Esophagus muscularis mucosa (tissue), 4 donors: Measurements from ENCODE around the gene PAK5. TPM values are rescaled to one million over a fixed set of nuclear protein-coding genes. Genes with fewer than 3 reads are reported as not detected.

Source experiments
- DNase-seq: peaks from one replicate; pipeline ENCODE4 v3.0.0-alpha.2; 2017; ENCODE audit errors: extremely low spot score
- H3K27ac ChIP-seq, 4 donors: fragments of 200-600 bp; sonication (generic); replicated peaks in 1 of 4; 1 replicate in 3 of 4; 2 replicates in 1 of 4; pipeline ENCODE4 v1.5.1; 2016 to 2019; ENCODE audit warnings: mild to moderate bottlenecking in 1 of 4
- H3K27me3 ChIP-seq, 4 donors: fragments of 200-600 bp; sonication (generic); one replicate each; pipeline versions ENCODE4 v1.5.1 to v1.6.0; 2016 to 2019
- H3K36me3 ChIP-seq, 4 donors: fragments of 200-600 bp; sonication (generic); one replicate each; pipeline ENCODE4 v1.5.1; 2016 to 2019
- H3K4me1 ChIP-seq, 4 donors: fragments of 200-600 bp; sonication (generic); one replicate each; pipeline ENCODE4 v1.5.1; 2016 to 2019
- H3K4me3 ChIP-seq, 4 donors: fragments of 200-600 bp; sonication (generic); 1 replicate in 2 of 4; 2 replicates in 2 of 4; pipeline ENCODE4 v1.5.1; 2016 to 2019; ENCODE audit warnings: mild to moderate bottlenecking in 4 of 4, moderate library complexity in 1 of 4
- H3K9me3 ChIP-seq, 4 donors: fragments of 200-600 bp; sonication (generic); 1 replicate in 3 of 4; 2 replicates in 1 of 4; pipeline ENCODE4 v1.5.1; 2016 to 2019
- CTCF ChIP-seq, 3 experiments: fragments of 200-600 bp in 2 of 3; fragments of 450-650 bp in 1 of 3; sonication (generic) in 2 of 3; IDR thresholded peaks; one replicate each; pipeline ENCODE4 v1.5.1; 2017 to 2019; ENCODE audit warnings: antibody characterized with exemption in 3 of 3, mild to moderate bottlenecking in 2 of 3, moderate library complexity in 1 of 3
- EP300 ChIP-seq: sonication (generic); formaldehyde crosslinking; IDR thresholded peaks from one replicate; pipeline ENCODE4 v1.6.1; 2017; ENCODE audit warnings: antibody characterized with exemption
- POLR2A ChIP-seq: fragments of 450-650 bp; IDR thresholded peaks from one replicate; pipeline ENCODE4 v1.6.1; 2017; ENCODE audit warnings: antibody characterized with exemption, moderate library complexity, mild to moderate bottlenecking, low read depth
- POLR2AphosphoS5 ChIP-seq, 2 donors: sonication (generic); formaldehyde crosslinking; IDR thresholded peaks; one replicate each; pipeline ENCODE4 v1.6.1; 2017; ENCODE audit warnings: antibody characterized with exemption in 2 of 2
- WGBS: methylation state at CpG from one replicate; pipeline ENCODE4 v1.1.5; 2018; 5-methylcytosine and 5-hydroxymethylcytosine counted together
- intact Hi-C: fragments of 100-400 bp; cut with DNase I; formaldehyde crosslinking; loops from one replicate; pipeline ENCODE4 v1.15.1; 2023
- total RNA-seq, 4 donors: library from RNA; depleted of rRNA; stranded (reverse); fragments of >200 nt; gene quantifications; one replicate each; pipeline versions ENCODE4 v1.1.0 to v1.2.1, GENCODE V29; 2016

The PAK5 gene
- total RNA-seq, 4 donors from 2014 or later, result 0.06 to 0.42 (median 0.20) TPM

GRCh38 chr20:9808166-9808565 is 30.7 kb downstream of the PAK5 start:
- Histone ChIP-seq H3K27me3 (no peaks in the 10 kb centered on the region), H3K4me3 (no peak overlapping the region), H3K9me3 (no peaks in the 10 kb centered on the region), H3K27ac (no peak overlapping the region), H3K4me1 (no peaks in the 10 kb centered on the region), H3K36me3 (no peaks in the 10 kb centered on the region)
- WGBS, result 67% methylated on average over 1 of the region's 1 CpG
- intact Hi-C loops, result no loop called here
- DNase-seq, result no peak
- TF ChIP-seq EP300, result no peak
- no peak for TF ChIP-seq POLR2AphosphoS5 (IDR thresholded peaks at IDR 0.05)
- no peak for TF ChIP-seq CTCF (IDR thresholded peaks at IDR 0.05)
- TF ChIP-seq POLR2A, result no peak

GRCh38 chr20:9807136-9807535 is 31.7 kb downstream of the PAK5 start:
- H3K9me3 ChIP-seq, result no peaks in the 10 kb centered on the region
- H3K4me3 ChIP-seq, result no peak overlapping the region
- DNase-seq, result no peak
- intact Hi-C loops, result no loop called here
- WGBS, result 88% methylated on average over 3 of the region's 3 CpGs
- H3K27me3 ChIP-seq, result no peaks in the 10 kb centered on the region
- H3K27ac ChIP-seq, result no peak overlapping the region
- TF ChIP-seq EP300 (no peak), POLR2A (no peak), CTCF (IDR thresholded peaks at IDR 0.05) (no peak), POLR2AphosphoS5 (IDR thresholded peaks at IDR 0.05) (no peak)
- H3K4me1 ChIP-seq, result no peaks in the 10 kb centered on the region
- no peaks in the 10 kb centered on the region for H3K36me3 ChIP-seq

DNA sequence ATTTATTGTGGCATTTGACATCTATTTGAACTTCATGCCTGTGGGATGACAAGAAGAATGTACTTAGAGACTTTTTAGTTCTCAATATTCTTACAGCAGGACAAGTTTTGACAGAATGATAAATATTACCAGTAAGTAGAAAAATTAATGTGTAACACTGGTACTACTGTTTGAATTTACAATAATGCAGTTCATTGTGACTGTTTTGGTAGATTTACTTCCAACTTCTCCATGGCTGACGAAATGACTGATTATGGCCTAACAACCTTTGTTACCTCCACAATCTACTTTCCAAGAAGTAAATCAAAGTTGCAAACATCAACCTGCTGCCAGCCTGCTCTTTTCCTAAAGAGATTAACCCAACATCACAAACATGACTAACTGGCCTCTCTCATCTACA is 38.5 kb downstream of the PAK5 start:
- Histone ChIP-seq H3K4me3 (no peak overlapping the region), H3K9me3 (no peaks in the 10 kb centered on the region), H3K27ac (no peak overlapping the region), H3K4me1 (no peaks in the 10 kb centered on the region), H3K27me3 (no peaks in the 10 kb centered on the region), H3K36me3 (no peaks in the 10 kb centered on the region)
- intact Hi-C loops, result no loop called here
- DNase-seq, result no peak
- TF ChIP-seq CTCF (IDR thresholded peaks at IDR 0.05), result no peak
- TF ChIP-seq POLR2AphosphoS5 (IDR thresholded peaks at IDR 0.05), result no peak
- TF ChIP-seq EP300, result no peak
- TF ChIP-seq POLR2A, result no peak
- WGBS, result 71% methylated on average over 1 of the region's 1 CpG

DNA sequence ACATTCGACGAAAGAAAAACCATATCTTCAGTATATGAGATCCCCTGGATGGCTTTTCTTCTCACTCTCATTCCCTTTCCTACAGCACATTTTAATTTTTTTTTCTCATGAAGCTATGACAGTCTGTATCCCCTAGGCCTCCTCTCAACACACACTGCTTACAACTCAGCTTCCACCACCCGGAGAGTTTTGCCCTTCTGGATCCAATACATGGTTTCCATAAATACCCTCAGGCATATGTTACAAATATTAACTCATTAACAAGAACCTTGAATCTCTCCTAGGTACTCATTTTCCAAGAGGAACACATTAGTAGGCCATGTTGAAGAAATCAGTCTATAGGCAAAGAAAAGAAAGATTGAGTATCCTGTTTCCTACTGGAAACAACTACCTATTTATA is 44.0 kb downstream of the PAK5 start:
- H3K4me3 ChIP-seq, result no peak overlapping the region
- 83% methylated on average over 3 of the region's 3 CpGs for WGBS
- H3K36me3 ChIP-seq, result no peaks in the 10 kb centered on the region
- no peaks in the 10 kb centered on the region for H3K9me3 ChIP-seq
- no peaks in the 10 kb centered on the region for H3K4me1 ChIP-seq
- no peak for DNase-seq
- no peak overlapping the region for H3K27ac ChIP-seq
- intact Hi-C loops, result no loop called here
- TF ChIP-seq EP300, result no peak
- TF ChIP-seq POLR2AphosphoS5 (IDR thresholded peaks at IDR 0.05), result no peak
- TF ChIP-seq POLR2A, result no peak
- no peak for TF ChIP-seq CTCF (IDR thresholded peaks at IDR 0.05)
- no peaks in the 10 kb centered on the region for H3K27me3 ChIP-seq

- no peak overlapping the region for H3K27ac ChIP-seq
- no peaks in the 10 kb centered on the region for H3K4me1 ChIP-seq
- H3K9me3 ChIP-seq, result no peaks in the 10 kb centered on the region
- intact Hi-C loops, result no loop called here
- TF ChIP-seq POLR2AphosphoS5 (IDR thresholded peaks at IDR 0.05), result no peak
- no peak for TF ChIP-seq POLR2A
- TF ChIP-seq CTCF (IDR thresholded peaks at IDR 0.05), result no peak
- TF ChIP-seq EP300, result no peak
- no peak for DNase-seq
- no peaks in the 10 kb centered on the region for H3K36me3 ChIP-seq
- no peaks in the 10 kb centered on the region for H3K27me3 ChIP-seq
- WGBS, result 65% methylated on average over 6 of the region's 6 CpGs
- H3K4me3 ChIP-seq, result no peak overlapping the region
These were observed 46.2 kb downstream of the PAK5 start for GRCh38 chr20:9792674-9793073.
